Osteoblast (primary cell): ENCODE results near the gene GADD45G. TPM values are rescaled to one million over a fixed set of nuclear protein-coding genes. Genes with fewer than 3 reads are reported as not detected.

ENCODE experiments used
- DNase-seq: peaks from one replicate; pipeline ENCODE4 v3.0.0; 2011; ENCODE audit warnings: low spot score, mixed read lengths; ENCODE audit not compliant: insufficient read length; ENCODE audit errors: missing footprints
- H2AFZ ChIP-seq: 2 replicates; pipeline ENCODE4 v1.6.0; 2011; ENCODE audit warnings: mild to moderate bottlenecking, low read length
- H3K27ac ChIP-seq: 2 replicates; pipeline ENCODE4 v1.5.1; 2011; ENCODE audit warnings: mild to moderate bottlenecking, low read depth, low read length, moderate library complexity
- H3K27me3 ChIP-seq: 2 replicates; pipeline ENCODE4 v1.6.0; 2012; ENCODE audit warnings: mild to moderate bottlenecking, control low read depth, inconsistent platforms, low read length, moderate library complexity; ENCODE audit not compliant: insufficient read depth
- H3K36me3 ChIP-seq: 2 replicates; pipeline ENCODE4 v1.5.1; 2011; ENCODE audit warnings: mild to moderate bottlenecking, low read length, control low read depth, moderate library complexity; ENCODE audit not compliant: insufficient read depth
- H3K4me1 ChIP-seq: 2 replicates; pipeline ENCODE4 v1.5.1; 2011; ENCODE audit warnings: mild to moderate bottlenecking, low read length, control low read depth, moderate library complexity; ENCODE audit not compliant: insufficient read depth
- H3K4me2 ChIP-seq: 2 replicates; pipeline ENCODE4 v1.6.0; 2011; ENCODE audit warnings: mild to moderate bottlenecking, low read length; ENCODE audit not compliant: insufficient read depth
- H3K4me3 ChIP-seq: fragments of 200-600 bp; sonication (generic); 3 replicates; pipeline ENCODE4 v1.5.1; 2012; ENCODE audit warnings: mild to moderate bottlenecking, low read length, inconsistent platforms; ENCODE audit not compliant: insufficient read depth
- H3K79me2 ChIP-seq: 2 replicates; pipeline ENCODE4 v1.6.0; 2012; ENCODE audit warnings: mild to moderate bottlenecking, low read length, control low read depth, inconsistent platforms; ENCODE audit not compliant: insufficient read depth
- H3K9me3 ChIP-seq: 2 replicates; pipeline ENCODE4 v1.5.1; 2011; ENCODE audit warnings: low read depth, low read length, control low read depth
- H4K20me1 ChIP-seq: 2 replicates; pipeline ENCODE4 v1.6.0; 2012; ENCODE audit warnings: mild to moderate bottlenecking, low read length, control low read depth; ENCODE audit not compliant: insufficient read depth
- total RNA-seq: library from RNA; depleted of rRNA; stranded (reverse); fragments of >200 nt; gene quantifications from 2 replicates; pipeline ENCODE4 v1.2.3, GENCODE V29; 2012
- TF ChIP-seq, protein P1 (sequence below): IDR thresholded peaks from 2 replicates; pipeline ENCODE4 v1.5.1; 2011; ENCODE audit warnings: mild to moderate bottlenecking, low read depth, low read length, moderate library complexity; ENCODE audit errors: extremely low read depth

The GADD45G gene
- total RNA-seq, 1 donor, result under 0.01 TPM

GRCh38 chr9:89598926-89599325 lies 5.9 kb upstream of the GADD45G start:
- peaks cover 20% of the 10 kb centered on the region for H3K27me3 ChIP-seq
- no peak overlapping the region for H2AFZ ChIP-seq
- no peaks in the 10 kb centered on the region for H3K79me2 ChIP-seq

DNA sequence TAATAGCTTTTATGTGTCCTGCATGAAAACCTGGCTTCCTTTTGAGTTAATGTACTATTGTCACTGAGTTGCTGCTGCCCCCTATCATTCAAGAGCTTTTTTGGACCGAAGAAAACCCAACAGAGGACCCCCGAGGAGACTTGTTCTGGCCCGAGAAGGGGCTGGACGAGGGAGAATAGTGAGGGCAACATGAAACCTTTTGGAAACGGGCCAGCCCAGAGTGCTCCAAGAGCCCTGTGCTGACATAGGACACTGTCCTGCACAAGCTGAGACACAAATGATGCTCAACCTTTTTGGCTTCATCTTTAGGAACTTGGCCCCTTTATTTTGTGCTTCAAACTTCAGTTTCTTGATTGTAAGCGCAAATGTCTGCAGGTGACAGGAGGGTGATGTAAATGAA lies 4.0 kb upstream of the GADD45G start:
- Histone ChIP-seq H2AFZ (no peak overlapping the region), H3K4me1 (peaks cover 8% of the 10 kb centered on the region), H3K4me2 (no peak overlapping the region), H3K79me2 (no peaks in the 10 kb centered on the region), H3K9me3 (no peaks in the 10 kb centered on the region), H3K27ac (no peak overlapping the region), H3K27me3 (peaks cover 32% of the 10 kb centered on the region), H4K20me1 (no peaks in the 10 kb centered on the region), H3K4me3 (no peak overlapping the region), H3K36me3 (no peaks in the 10 kb centered on the region)
- TF ChIP-seq, protein P1, sequence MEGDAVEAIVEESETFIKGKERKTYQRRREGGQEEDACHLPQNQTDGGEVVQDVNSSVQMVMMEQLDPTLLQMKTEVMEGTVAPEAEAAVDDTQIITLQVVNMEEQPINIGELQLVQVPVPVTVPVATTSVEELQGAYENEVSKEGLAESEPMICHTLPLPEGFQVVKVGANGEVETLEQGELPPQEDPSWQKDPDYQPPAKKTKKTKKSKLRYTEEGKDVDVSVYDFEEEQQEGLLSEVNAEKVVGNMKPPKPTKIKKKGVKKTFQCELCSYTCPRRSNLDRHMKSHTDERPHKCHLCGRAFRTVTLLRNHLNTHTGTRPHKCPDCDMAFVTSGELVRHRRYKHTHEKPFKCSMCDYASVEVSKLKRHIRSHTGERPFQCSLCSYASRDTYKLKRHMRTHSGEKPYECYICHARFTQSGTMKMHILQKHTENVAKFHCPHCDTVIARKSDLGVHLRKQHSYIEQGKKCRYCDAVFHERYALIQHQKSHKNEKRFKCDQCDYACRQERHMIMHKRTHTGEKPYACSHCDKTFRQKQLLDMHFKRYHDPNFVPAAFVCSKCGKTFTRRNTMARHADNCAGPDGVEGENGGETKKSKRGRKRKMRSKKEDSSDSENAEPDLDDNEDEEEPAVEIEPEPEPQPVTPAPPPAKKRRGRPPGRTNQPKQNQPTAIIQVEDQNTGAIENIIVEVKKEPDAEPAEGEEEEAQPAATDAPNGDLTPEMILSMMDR, result no peak
- DNase-seq, result peak; percentile 25

More at GRCh38 chr9:89598926-89599325, 5.9 kb upstream of the GADD45G start:
- H3K9me3 ChIP-seq, result no peaks in the 10 kb centered on the region
- H4K20me1 ChIP-seq, result no peaks in the 10 kb centered on the region
- H3K4me1 ChIP-seq, result peaks cover 4% of the 10 kb centered on the region
- TF ChIP-seq, protein P1, result no peak
- H3K36me3 ChIP-seq, result no peaks in the 10 kb centered on the region
- H3K4me2 ChIP-seq, result no peak overlapping the region
- peak; percentile 39 for DNase-seq
- no peak overlapping the region for H3K27ac ChIP-seq
- no peak overlapping the region for H3K4me3 ChIP-seq

DNA sequence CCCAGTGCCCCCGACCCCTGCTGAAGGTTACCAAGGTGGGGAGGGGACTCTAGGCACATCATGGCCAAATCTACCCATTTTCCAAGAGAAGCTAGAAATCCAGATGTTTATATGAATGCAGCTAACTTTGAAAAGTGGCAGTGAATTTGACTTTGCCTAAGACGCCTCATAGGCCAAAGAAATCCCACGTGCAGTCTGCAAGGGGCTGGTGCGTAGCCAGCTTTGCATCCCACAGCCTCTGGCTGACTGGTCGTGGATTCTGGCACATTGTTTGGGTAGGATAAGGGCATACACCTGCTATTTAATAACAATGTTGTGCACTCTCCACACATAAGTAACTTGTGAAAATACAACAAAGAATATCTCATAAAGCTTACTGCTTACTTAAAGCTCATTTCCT lies 3.5 kb upstream of the GADD45G start:
- no peak overlapping the region for H2AFZ ChIP-seq
- H3K4me2 ChIP-seq, result no peak overlapping the region
- no peaks in the 10 kb centered on the region for H3K36me3 ChIP-seq
- no peak overlapping the region for H3K27ac ChIP-seq
- H3K4me1 ChIP-seq, result peaks cover 8% of the 10 kb centered on the region
- no peaks in the 10 kb centered on the region for H4K20me1 ChIP-seq
- H3K79me2 ChIP-seq, result no peaks in the 10 kb centered on the region
- no peaks in the 10 kb centered on the region for H3K9me3 ChIP-seq
- TF ChIP-seq, protein P1, result no peak
- no peak overlapping the region for H3K4me3 ChIP-seq
- peak; percentile 10 for DNase-seq
- peaks cover 32% of the 10 kb centered on the region for H3K27me3 ChIP-seq

GRCh38 chr9:89601856-89602562 lies 2.8 kb upstream of the GADD45G start:
- H3K9me3 ChIP-seq, result no peaks in the 10 kb centered on the region
- H3K27me3 ChIP-seq, result peaks cover 32% of the 10 kb centered on the region
- H3K4me3 ChIP-seq, result no peak overlapping the region
- no peak overlapping the region for H3K27ac ChIP-seq
- peak; percentile 38 for DNase-seq
- H3K36me3 ChIP-seq, result no peaks in the 10 kb centered on the region
- H3K4me1 ChIP-seq, result peaks cover 8% of the 10 kb centered on the region
- H2AFZ ChIP-seq, result no peak overlapping the region
- no peak overlapping the region for H3K4me2 ChIP-seq
- TF ChIP-seq, protein P1, result no peak
- no peaks in the 10 kb centered on the region for H4K20me1 ChIP-seq
- no peaks in the 10 kb centered on the region for H3K79me2 ChIP-seq
